Mucosa of descending colon (tissue), 3 donors: Measurements from ENCODE around the gene EZH1. TPM values are rescaled to one million over a fixed set of nuclear protein-coding genes. Genes with fewer than 3 reads are reported as not detected.
A peak's percentile ranks its signal among the peaks of the same experiment; 100 is the strongest.

Source experiments
- ATAC-seq: fragments of 200-7000 bp; cut with Tn5 transposase; one replicate; pipeline ENCODE4 v1.9.1; 2020; ENCODE audit warnings: mild to moderate bottlenecking, moderate library complexity
- DNase-seq, 3 donors: peaks; one replicate each; pipeline ENCODE4 v3.0.0-alpha.2; 2020
- H3K36me3 ChIP-seq: fragments of 200-600 bp; one replicate; pipeline ENCODE4 v1.8.0; 2021; ENCODE audit warnings: low read depth, mild to moderate bottlenecking
- H3K4me1 ChIP-seq: fragments of 200-600 bp; one replicate; pipeline ENCODE4 v1.8.0; 2021; ENCODE audit warnings: low read depth, mild to moderate bottlenecking
- H3K4me3 ChIP-seq: fragments of 200-600 bp; one replicate; pipeline ENCODE4 v1.8.0; 2021; ENCODE audit warnings: mild to moderate bottlenecking
- H3K9me3 ChIP-seq: fragments of 200-600 bp; one replicate; pipeline ENCODE4 v1.8.0; 2021; ENCODE audit warnings: mild to moderate bottlenecking
- intact Hi-C, 2 donors: fragments of 100-400 bp; cut with DNase I in 1 of 2; cut with micrococcal nuclease in 1 of 2; formaldehyde crosslinking; loops; one replicate each; pipeline versions ENCODE4 v1.11.0 to v1.11.1; 2022; cut with DNase I, micrococcal nuclease
- total RNA-seq, 3 donors: library from RNA; stranded (reverse); fragmentation: NEBNext Ultra II Directional in 2 of 3; extraction: Animal tissue kit (Norgen Biotek cat#: 25700) in 2 of 3; gene quantifications; one replicate each; pipeline versions ENCODE4 v1.2.1 to v1.2.4, GENCODE V29; 2021 to 2023
- TF ChIP-seq, protein P1 (sequence below): fragments of 200-600 bp; IDR thresholded peaks from one replicate; pipeline ENCODE4 v1.8.0; 2022; ENCODE audit warnings: antibody characterized with exemption, mild to moderate bottlenecking
- donor health status: DM: no; HTN: no; CAD: no; lungs with moderate emphysema.
- donor health status: DM: no; HTN: no; CAD: no.
- donor health status: DM: no; HTN: yes; CAD: no.

Gene EZH1
- total RNA-seq, 3 donors from 2014 or later = 23.8 to 53.7 (median 31.7) TPM

DNA sequence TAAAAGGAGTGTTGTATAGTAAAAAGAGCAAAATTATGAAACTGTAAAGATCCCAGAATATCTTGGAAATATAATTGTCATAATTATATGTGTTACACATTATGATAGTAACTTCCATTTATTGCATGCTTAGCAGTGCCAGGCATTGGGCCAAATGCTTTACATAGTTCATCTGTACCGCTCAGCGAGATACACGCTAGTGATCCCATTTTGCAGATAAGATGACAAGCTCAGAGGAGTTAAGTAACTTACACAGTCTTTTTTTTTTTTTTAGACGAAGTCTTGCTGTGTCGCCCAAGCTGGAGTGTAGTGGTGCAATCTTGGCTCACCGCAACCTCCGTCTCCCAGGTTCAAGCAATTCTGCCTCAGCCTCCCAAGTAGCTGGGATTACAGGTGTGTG is 6.8 kb upstream of the EZH1 start:
- TF ChIP-seq, protein P1, sequence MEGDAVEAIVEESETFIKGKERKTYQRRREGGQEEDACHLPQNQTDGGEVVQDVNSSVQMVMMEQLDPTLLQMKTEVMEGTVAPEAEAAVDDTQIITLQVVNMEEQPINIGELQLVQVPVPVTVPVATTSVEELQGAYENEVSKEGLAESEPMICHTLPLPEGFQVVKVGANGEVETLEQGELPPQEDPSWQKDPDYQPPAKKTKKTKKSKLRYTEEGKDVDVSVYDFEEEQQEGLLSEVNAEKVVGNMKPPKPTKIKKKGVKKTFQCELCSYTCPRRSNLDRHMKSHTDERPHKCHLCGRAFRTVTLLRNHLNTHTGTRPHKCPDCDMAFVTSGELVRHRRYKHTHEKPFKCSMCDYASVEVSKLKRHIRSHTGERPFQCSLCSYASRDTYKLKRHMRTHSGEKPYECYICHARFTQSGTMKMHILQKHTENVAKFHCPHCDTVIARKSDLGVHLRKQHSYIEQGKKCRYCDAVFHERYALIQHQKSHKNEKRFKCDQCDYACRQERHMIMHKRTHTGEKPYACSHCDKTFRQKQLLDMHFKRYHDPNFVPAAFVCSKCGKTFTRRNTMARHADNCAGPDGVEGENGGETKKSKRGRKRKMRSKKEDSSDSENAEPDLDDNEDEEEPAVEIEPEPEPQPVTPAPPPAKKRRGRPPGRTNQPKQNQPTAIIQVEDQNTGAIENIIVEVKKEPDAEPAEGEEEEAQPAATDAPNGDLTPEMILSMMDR = no peak
- no peaks in the 10 kb centered on the region for H3K9me3 ChIP-seq
- H3K36me3 ChIP-seq = no peaks in the 10 kb centered on the region
- DNase-seq = no peak
- ATAC-seq = no peak
- H3K4me1 ChIP-seq = no peaks in the 10 kb centered on the region
- no peak overlapping the region for H3K4me3 ChIP-seq
- intact Hi-C loops = no loop called here

DNA sequence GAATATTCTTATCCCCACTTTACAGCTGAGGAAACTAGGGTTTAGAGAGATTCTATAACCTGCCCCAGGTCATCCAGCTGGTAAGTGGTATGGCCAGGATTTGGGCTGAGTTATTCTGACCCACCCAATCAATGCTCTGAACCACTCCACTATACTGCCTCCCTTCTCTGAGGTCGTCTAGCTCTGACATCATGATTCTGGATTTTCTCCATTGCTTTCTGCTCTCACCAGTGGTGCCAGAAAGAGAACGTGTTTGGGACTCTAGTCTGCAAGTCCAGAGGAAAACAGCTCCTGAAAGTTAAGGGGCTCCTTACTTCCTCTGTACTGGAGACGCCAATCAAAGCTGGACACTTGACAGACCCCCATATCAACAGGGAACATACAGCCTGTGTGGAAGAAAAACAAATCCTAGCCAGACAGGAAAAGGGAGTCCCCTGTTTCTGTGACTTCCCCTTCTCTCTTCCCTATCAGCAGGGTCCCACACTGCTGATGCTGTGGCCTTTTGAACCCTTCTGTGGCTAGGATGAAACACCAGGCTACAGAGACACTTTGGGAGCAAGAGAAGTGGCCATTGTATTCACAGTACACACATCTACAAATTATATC is 6.0 kb upstream of the EZH1 start:
- Histone ChIP-seq H3K9me3 (no peaks in the 10 kb centered on the region), H3K4me3 (no peak overlapping the region), H3K4me1 (no peaks in the 10 kb centered on the region), H3K36me3 (no peaks in the 10 kb centered on the region)
- ATAC-seq (no peak), DNase-seq (no peak)
- intact Hi-C loops = no loop called here
- TF ChIP-seq, protein P1 = no peak

DNA sequence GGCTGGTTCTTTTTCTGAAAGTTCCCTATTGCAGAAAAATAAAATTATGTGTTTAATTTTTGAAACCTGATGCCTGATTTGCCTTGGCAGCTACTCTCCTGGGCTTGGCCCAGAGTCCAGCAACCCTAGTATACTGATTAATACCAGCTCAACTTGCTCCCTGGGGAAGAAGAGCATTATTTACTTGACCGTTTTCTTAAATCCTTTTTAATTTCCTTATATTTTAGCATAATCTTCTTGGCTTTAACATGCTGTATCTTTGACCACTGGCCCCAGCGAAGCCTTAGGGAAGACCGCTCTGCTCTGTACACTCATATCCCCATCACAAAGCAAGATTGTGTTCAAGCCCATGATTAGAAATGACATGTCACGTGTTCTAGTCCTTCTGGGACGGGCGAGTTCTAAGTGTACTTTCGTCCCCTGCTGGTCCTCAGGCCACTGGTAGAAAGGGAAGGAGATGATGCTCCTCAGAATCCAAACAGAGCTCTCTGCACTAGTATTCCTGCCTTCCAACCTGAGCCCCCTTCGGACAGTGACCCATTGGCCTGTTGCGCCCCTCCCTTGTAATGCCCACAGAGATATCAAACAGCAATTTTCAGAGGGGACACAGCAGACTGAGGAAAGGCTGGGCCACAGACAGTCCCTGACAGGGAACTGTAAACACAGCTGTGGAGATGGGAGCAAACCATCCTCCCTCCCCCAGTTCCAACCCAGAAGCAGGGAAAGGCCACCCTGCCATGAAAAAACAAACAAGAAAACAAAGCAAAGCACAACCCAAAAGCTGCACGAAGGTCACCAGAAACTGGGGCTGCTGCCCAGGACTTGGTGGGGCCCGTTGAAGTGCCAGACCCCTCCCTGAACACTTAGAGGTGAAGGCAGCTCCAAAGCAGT is 4.3 kb upstream of the EZH1 start:
- H3K4me3 ChIP-seq = no peak overlapping the region
- DNase-seq (no peak), ATAC-seq (no peak)
- TF ChIP-seq, protein P1 = no peak
- H3K9me3 ChIP-seq = no peaks in the 10 kb centered on the region
- intact Hi-C loops = no loop called here
- no peaks in the 10 kb centered on the region for H3K36me3 ChIP-seq
- no peaks in the 10 kb centered on the region for H3K4me1 ChIP-seq

DNA sequence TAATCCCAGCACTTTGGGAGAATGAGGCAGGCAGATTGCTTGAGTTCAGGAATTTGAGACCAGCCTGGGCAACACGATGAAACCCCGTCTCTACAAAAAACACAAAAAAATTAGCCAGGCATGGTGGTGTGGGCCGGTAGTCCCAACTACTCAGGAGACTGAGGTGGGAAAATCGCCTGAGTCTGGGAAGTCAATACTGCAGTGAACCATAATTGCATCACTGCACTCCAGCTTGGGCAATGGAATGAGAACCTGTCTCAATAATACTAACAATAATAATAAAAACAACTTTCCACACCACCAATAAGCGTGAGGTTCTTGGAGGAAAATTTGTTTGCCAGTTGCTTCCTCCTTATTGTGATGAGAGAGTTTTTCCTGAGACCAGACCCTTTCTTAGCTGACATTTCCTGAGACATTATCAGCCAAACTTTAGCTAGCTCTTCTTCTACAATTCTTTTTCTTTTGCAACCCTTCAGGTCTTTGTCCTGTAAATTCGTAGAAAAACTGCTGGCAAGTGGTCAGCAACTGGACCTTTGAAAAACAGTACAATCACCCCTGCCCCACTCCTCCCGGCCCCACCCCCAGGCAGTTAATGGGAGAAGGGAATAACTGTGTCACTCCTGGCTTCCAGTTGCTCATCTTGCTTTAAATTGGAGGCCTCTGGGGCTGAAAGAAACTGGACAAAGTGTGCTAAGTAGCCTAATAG is 3.5 kb upstream of the EZH1 start:
- intact Hi-C loops = no loop called here
- no peaks in the 10 kb centered on the region for H3K36me3 ChIP-seq
- TF ChIP-seq, protein P1 = no peak
- H3K9me3 ChIP-seq = no peaks in the 10 kb centered on the region
- peaks cover 7% of the 10 kb centered on the region for H3K4me1 ChIP-seq
- no peak for ATAC-seq
- no peak for DNase-seq
- H3K4me3 ChIP-seq = no peak overlapping the region

DNA sequence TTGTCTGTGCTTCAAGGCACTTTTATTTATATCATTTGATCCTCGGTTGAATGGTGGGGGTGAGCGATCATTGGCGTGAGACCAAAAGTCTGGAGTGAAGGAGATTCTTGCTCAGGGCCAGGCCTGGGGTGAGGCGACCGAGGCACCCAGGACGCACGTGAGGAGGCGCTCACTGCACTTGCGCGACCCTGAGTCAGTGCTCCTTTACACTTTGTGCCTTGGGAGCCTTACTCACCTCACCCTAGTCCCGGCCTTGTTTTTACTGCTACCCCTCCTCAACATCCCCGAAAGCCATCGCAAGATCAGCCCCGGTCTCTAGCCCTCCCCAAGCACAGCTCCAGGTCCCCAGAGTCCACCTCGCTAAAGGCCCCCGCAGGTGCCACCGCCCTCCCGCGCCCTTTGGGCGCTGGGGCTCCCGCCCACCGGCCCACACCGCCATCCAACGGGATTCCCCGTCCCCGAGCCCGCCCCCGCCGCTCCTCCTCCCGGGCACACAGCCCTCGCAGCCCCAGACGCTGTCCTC is 496 bp downstream of the EZH1 start:
- ATAC-seq (peak; percentile 87), DNase-seq (peak; percentile 74 to 87 (median 82))
- TF ChIP-seq, protein P1 = no peak
- Histone ChIP-seq H3K4me3 (peak overlapping the region; percentile 54), H3K36me3 (no peaks in the 10 kb centered on the region), H3K4me1 (peaks cover 10% of the 10 kb centered on the region), H3K9me3 (no peaks in the 10 kb centered on the region)
- intact Hi-C loops = no loop called here
